Measurements from ENCODE around the gene SEMA3G.
A peak's percentile ranks its signal among the peaks of the same experiment; 100 is the strongest.

Gene SEMA3G

DNA sequence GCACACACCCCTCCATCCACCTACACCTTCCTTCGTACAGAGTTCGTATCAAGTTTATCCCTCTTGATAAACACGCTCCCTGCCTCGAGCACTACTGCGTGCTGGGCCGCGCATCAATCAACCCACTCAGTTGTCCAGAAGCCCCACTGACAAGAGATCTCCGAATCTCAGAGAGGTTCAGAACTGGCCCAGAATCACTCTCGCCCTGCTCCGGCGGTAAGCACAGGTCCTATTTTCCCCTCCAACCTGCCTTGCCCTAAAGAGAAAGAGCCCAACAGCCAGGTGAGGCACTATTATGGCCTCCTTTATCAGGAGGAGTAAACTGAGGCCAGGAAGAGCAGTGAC is 10.0 kb upstream of the SEMA3G start:
- TF ChIP-seq Cebpa-rat (IDR thresholded peaks at IDR 0.05), result no peak
- Histone ChIP-seq H3K4me1 (peaks cover 26% of the 10 kb centered on the region), H3K4me3 (peak overlapping the region; percentile 95)

DNA sequence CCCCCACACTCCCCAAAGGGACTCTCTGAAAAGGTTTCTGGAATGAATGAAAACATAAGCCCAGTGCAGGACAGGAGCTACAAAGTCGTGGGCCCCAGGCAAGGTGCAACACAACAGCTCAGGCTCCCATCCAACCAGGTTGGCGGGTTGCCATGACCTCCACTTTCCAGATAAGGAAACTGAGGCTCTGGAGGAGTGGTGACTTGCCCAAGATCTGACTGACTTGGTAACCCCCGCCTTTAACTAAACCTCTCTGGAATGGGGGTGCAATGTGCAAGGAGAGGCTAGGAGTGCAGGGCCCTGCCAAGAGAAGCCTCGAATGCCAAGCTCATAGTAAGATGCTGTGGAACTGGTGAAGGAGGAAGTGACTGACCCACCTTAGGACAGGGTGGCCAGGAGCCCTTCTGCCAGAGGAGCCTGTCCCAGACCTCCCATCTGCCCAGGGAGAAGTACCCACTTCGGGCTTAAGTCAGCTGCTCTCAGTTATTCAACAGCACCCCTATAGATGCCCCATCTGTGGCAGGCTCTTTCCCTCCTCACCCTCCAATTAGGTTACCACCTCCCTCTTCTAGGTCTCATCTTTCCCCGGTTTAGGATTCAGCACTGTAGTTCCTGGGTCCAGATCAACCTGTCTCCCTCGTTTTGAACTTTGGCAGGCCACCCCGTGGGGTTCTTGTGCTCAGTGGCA is 9.5 kb upstream of the SEMA3G start:
- Histone ChIP-seq H3K4me2 (peak overlapping the region; percentile 95), H3K4me3 (peak overlapping the region; percentile 95; the same call in 1 of the 2 replicates), H4K20me1 (peaks cover 17% of the 10 kb centered on the region; the same call in 1 of the 2 replicates), H3K36me3 (peaks cover 22% of the 10 kb centered on the region), H3K9ac (0 out of 2 replicates have a peak overlapping the region, but pooled peaks have one; percentile 76), H3K4me1 (peaks cover 26% of the 10 kb centered on the region), H3K27me3 (no peaks in the 10 kb centered on the region), H3K9me3 (no peaks in the 10 kb centered on the region), H3K27ac (0 out of 2 replicates have a peak overlapping the region, but pooled peaks have one; percentile 77)
- TF ChIP-seq Cebpa-rat (IDR thresholded peaks at IDR 0.05), result no peak

More for the DNA sequence above, 10.0 kb upstream of the SEMA3G start:
- peak overlapping the region; percentile 77; the same call in 1 of the 2 replicates for H3K27ac ChIP-seq
- no peaks in the 10 kb centered on the region for H3K9me3 ChIP-seq
- H3K4me2 ChIP-seq, result peak overlapping the region; percentile 95
- H3K27me3 ChIP-seq, result no peaks in the 10 kb centered on the region
- peak overlapping the region; percentile 76 for H3K9ac ChIP-seq
- peaks cover 17% of the 10 kb centered on the region; the same call in 1 of the 2 replicates for H4K20me1 ChIP-seq
- H3K36me3 ChIP-seq, result peaks cover 28% of the 10 kb centered on the region

DNA sequence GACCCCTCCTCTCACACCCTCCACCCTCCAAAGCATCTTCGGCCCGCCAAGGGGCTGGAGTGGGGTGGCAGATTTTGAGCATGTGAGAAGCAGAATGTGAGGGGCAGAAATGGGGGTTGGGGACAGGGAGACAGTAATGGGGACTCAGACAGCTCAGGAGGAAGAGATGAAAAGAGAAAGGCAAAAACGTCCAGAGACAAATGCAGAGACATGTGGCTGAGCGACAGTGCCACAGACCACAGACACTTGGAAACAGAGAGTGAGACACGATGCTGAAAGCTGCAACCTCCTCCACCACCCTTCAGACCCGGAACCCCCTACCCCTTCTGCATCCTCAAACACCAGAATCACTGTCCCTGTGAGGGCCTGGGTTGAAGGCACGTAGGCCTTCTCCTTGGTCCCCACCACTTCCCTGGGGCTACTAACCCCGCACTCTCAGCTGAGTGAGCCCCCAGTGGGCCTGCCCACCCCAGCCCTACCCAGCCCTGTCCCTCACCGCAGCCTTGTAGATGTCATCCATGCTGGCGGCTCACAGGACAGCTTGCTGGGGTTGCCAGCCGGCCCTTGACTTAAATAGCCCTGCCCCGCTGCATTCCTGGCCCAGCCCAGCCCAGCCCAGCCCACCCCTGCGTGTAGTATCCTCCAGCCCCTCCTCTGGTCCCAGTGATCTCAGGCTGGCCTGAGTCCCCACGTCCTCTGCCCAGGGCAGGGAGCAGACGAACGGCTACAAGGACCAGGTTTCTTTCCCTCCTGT is 8.8 kb upstream of the SEMA3G start, which contains the start of gene TNNC1:
Gene TNNC1 (minus strand): TSS at position 546 of the 754 bp plus-strand sequence. CDS start 26 bp downstream, at position 520.
- Histone ChIP-seq H3K9me3 (no peaks in the 10 kb centered on the region), H3K9ac (peak within 1 kb of the TSS; percentile 76; the same call in 1 of the 2 replicates), H3K27me3 (no peaks in the 10 kb centered on the region), H4K20me1 (peaks cover 17% of the 10 kb centered on the region; the same call in 1 of the 2 replicates), H3K4me3 (peak within 1 kb of the TSS; percentile 95), H3K4me2 (peak within 1 kb of the TSS; percentile 95), H3K36me3 (peaks cover 15% of the 10 kb centered on the region), H3K4me1 (peaks cover 26% of the 10 kb centered on the region), H3K27ac (peak within 1 kb of the TSS; percentile 77; the same call in 1 of the 2 replicates)
- TF ChIP-seq Cebpa-rat (IDR thresholded peaks at IDR 0.05), result no peak

DNA sequence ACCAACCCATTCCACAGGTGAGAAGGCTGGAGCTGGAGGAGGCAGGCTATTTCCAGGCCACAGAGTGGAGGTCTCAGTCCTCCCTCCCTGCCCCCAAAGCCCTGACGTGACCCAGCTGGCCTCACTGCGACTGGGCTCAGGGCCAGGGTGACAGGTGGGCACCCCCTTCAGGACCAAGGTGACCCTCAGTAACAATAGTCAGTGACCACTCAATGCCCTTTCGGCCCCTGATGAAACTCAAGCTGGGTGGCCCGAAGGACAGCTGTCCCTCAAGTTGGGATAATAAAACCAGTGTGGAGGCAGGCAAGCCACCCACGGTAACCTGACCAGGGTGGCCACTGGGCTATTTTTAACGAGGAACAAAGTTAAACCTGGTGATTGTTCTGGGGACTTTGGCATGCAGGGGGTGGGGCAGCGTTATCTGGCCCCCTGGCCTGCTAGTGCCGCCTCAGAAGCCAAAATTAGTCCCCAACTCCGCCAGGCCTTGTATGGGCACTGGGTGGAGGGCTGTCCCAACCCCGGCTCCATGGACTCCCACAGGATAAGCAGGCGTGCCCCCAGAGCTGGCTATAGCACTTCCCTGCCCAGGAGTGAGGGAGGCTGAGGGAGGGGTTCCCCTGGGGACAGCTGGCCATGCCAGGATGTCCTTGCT is 7.8 kb upstream of the SEMA3G start:
- H3K4me2 ChIP-seq, result no peak overlapping the region
- no peak overlapping the region for H3K27ac ChIP-seq
- peaks cover 26% of the 10 kb centered on the region for H3K4me1 ChIP-seq
- no peaks in the 10 kb centered on the region for H3K27me3 ChIP-seq
- H3K36me3 ChIP-seq, result peaks cover 5% of the 10 kb centered on the region
- peaks cover 13% of the 10 kb centered on the region; the same call in 1 of the 2 replicates for H4K20me1 ChIP-seq
- TF ChIP-seq Cebpa-rat (IDR thresholded peaks at IDR 0.05), result no peak
- no peak overlapping the region; the same call in 1 of the 2 replicates for H3K9ac ChIP-seq
- H3K4me3 ChIP-seq, result no peak overlapping the region
- H3K9me3 ChIP-seq, result no peaks in the 10 kb centered on the region

DNA sequence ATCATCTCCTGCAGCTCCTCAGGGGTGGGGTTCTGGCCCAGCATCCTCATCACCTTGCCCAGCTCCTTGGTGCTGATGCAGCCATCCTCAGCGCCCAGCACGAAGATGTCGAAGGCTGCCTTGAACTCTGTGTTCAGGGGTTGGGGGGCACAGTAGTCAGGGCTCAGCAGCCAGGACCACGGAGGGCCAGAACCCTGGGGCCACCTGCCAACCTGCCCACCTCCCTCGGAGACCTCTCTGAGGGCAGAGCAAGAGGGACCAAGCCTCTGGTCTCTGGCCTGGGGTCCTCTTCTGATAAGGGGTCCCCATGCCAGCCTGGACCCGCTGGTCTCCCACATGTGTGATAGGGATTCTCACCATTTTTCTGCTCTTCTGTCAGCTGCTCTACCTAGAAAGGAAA is 7.2 kb upstream of the SEMA3G start:
- Histone ChIP-seq H3K27ac (no peak overlapping the region), H3K27me3 (no peaks in the 10 kb centered on the region), H3K9me3 (no peaks in the 10 kb centered on the region), H3K4me3 (no peak overlapping the region), H3K36me3 (no peaks in the 10 kb centered on the region), H3K9ac (no peak overlapping the region), H3K4me2 (no peak overlapping the region), H4K20me1 (peaks cover 7% of the 10 kb centered on the region; the same call in 1 of the 2 replicates), H3K4me1 (peaks cover 20% of the 10 kb centered on the region)
- TF ChIP-seq Cebpa-rat (IDR thresholded peaks at IDR 0.05), result no peak

DNA sequence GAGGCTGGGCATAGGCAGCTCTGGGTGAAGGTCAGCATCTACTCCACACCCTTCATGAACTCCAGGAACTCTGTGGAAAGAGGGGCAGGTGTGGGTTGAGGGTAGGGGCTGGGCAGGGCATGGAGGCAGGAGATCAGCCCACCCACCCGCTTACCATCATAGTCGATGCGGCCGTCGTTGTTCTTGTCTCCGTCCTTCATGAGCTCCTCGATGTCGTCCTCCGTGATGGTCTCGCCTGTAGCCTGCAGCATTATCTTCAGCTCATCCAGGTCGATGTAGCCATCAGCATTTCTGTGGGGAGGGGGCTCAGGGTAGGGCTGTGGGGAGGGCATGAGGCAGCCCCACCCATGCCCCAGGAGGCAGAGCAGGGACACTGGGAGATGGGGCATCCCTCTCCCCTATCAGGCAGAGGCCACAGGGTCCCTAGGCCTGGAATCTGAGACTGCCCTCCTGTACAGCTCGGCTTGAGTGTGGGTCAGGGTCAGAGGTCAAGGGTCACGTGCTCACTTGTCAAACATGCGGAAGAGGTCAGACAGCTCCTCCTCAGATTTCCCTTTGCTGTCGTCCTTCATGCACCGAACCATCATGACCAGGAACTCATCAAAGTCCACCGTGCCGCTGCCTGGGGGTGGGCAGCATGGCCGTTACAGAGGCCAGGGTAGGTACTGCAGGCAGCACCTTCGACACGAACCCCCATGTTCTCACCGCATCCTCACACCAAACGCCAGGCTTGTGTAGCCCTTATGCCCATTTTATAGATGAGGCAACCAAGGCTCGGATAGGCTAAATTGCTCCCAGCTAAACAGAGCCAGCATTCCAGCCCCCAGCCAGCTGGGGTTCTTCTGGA is 6.6 kb upstream of the SEMA3G start:
- peaks cover 14% of the 10 kb centered on the region for H3K4me1 ChIP-seq
- no peak overlapping the region for H3K27ac ChIP-seq
- no peaks in the 10 kb centered on the region for H3K36me3 ChIP-seq
- no peaks in the 10 kb centered on the region for H3K9me3 ChIP-seq
- no peak for TF ChIP-seq Cebpa-rat (IDR thresholded peaks at IDR 0.05)
- peaks cover 5% of the 10 kb centered on the region for H4K20me1 ChIP-seq
- no peak overlapping the region for H3K4me2 ChIP-seq
- H3K4me3 ChIP-seq, result no peak overlapping the region
- H3K27me3 ChIP-seq, result peaks cover 3% of the 10 kb centered on the region
- H3K9ac ChIP-seq, result no peak overlapping the region

DNA sequence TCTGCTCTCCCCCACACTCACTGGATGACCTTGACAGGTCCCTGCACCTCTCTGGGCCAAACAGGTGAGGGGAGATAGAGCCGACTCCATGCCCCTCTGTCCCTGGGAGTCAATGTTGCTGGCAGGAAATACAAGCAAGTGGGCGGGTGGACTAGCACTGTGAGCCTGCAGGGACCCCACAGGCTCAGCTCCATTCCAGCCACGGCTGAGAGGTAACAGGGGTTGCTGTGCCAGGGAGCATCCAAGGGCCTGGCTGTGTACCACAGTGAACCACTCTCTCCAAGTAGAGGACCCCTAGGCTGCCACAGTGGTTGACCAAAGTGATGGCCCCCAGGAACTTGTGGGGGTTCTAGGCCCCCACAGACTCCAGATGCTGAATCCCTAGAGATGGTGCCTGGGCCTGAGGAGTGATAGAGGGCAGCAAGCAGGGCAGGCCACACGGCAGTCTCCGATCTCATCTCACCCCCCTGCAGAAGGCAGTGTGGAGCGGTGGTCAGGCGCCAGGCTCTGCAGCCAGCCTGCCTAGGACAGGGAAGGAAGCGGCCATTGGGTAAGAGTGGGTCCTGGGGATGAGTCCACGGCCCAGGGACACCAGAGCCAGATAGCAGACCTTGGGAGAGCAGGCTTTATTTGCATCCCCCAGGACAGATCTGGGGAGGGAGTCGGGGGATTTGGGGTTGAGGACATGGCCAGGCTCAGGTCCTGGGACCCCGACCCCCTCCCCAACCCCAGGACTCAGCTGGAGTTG is 5.8 kb upstream of the SEMA3G start:
- H3K9me3 ChIP-seq, result no peaks in the 10 kb centered on the region
- no peak overlapping the region for H3K9ac ChIP-seq
- TF ChIP-seq Cebpa-rat (IDR thresholded peaks at IDR 0.05), result no peak
- H3K4me1 ChIP-seq, result peaks cover 9% of the 10 kb centered on the region
- no peaks in the 10 kb centered on the region for H3K36me3 ChIP-seq
- no peak overlapping the region for H3K4me3 ChIP-seq
- H4K20me1 ChIP-seq, result peaks cover 13% of the 10 kb centered on the region; the same call in 1 of the 2 replicates
- no peak overlapping the region for H3K27ac ChIP-seq
- no peak overlapping the region for H3K4me2 ChIP-seq
- H3K27me3 ChIP-seq, result peaks cover 11% of the 10 kb centered on the region

DNA sequence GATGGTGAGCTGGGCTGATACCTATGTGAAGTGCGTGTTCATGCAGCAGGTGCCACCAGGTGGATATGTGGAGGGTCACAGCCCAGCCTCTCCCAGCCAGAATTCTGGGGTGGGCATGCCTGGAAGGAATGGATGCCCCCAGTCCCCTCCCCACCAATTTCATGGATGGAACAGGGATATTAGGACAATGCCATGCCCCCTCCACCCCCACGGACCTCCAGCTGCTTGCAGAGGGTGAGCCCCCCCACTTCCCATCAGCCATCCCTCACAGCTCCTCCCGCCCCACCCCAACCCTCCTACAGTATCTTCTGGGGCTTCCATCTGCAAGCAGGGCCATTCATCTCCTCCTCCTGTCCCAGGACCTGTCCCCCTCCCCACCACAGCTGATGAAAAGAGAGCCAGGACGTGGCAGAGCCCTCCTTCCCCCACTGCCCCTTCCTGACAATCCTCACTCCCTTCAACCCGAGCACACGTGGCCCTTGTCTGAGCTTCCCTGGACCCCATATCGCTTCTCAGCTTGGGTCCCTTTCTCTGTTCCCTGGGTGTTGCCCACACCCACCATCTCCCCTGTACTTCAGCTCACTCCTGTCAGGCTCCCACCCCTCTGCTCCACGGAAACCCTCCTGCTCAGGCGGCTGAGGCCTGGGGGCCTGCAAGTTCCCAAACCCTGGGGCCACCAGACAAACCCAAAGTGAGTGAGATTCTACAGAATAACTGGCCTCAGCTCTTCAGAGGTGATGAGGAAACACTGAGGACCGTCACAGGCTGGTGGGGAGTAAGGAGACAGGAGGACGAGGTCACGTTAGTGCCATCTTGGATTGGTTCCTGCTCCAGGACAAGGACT is 2.8 kb upstream of the SEMA3G start:
- no peak for TF ChIP-seq Cebpa-rat (IDR thresholded peaks at IDR 0.05)
- no peak overlapping the region for H3K9ac ChIP-seq
- H3K4me3 ChIP-seq, result no peak overlapping the region

More for the DNA sequence above, 2.8 kb upstream of the SEMA3G start:
- H3K4me2 ChIP-seq, result no peak overlapping the region
- peaks cover 30% of the 10 kb centered on the region for H3K27me3 ChIP-seq
- H4K20me1 ChIP-seq, result peaks cover 42% of the 10 kb centered on the region
- H3K4me1 ChIP-seq, result peaks cover 28% of the 10 kb centered on the region
- no peak overlapping the region for H3K27ac ChIP-seq
- no peaks in the 10 kb centered on the region for H3K9me3 ChIP-seq
- no peaks in the 10 kb centered on the region for H3K36me3 ChIP-seq
